ENCODE results near the gene COL23A1.

DNA sequence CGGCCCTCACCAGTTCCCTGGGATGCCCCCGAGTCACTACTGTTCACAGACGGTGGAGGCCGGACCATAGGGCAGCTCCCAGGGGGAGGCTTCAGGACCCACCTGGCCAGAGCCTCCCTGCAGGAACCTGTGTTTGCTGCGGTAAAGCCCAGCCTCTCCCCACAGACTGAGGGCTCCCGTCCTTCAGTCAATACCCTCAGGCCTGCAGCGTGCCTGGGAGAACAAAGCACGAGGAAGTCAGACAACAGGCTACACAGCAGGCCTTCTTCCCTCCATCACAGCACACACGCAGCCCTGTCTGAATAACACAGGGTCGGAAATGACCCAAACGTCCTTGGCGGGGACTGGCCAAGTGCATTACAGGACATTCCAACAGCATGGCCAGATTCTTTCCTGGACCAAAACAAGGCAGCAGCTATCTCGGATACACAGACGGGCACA is 34.4 kb downstream of the COL23A1 start:
- no peak for TF ChIP-seq FOSL2 (IDR thresholded peaks at IDR 0.05)
- no peak for TF ChIP-seq FOSL2 (CRISPR knock-in tag; IDR thresholded peaks at IDR 0.05)
- TF ChIP-seq, protein P1, sequence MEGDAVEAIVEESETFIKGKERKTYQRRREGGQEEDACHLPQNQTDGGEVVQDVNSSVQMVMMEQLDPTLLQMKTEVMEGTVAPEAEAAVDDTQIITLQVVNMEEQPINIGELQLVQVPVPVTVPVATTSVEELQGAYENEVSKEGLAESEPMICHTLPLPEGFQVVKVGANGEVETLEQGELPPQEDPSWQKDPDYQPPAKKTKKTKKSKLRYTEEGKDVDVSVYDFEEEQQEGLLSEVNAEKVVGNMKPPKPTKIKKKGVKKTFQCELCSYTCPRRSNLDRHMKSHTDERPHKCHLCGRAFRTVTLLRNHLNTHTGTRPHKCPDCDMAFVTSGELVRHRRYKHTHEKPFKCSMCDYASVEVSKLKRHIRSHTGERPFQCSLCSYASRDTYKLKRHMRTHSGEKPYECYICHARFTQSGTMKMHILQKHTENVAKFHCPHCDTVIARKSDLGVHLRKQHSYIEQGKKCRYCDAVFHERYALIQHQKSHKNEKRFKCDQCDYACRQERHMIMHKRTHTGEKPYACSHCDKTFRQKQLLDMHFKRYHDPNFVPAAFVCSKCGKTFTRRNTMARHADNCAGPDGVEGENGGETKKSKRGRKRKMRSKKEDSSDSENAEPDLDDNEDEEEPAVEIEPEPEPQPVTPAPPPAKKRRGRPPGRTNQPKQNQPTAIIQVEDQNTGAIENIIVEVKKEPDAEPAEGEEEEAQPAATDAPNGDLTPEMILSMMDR (IDR thresholded peaks at IDR 0.05): no peak
- no peak for TF ChIP-seq RCOR1 (IDR thresholded peaks at IDR 0.05; ENCODE audit: low read depth, low read length)
- no peak for TF ChIP-seq SREBF2 (IDR thresholded peaks at IDR 0.05)
- TF ChIP-seq RFX5 (IDR thresholded peaks at IDR 0.05): no peak
- no peak for TF ChIP-seq CHD2 (IDR thresholded peaks at IDR 0.05; ENCODE audit: low read length, partially characterized antibody)
- TF ChIP-seq, protein P2, sequence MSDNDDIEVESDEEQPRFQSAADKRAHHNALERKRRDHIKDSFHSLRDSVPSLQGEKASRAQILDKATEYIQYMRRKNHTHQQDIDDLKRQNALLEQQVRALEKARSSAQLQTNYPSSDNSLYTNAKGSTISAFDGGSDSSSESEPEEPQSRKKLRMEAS (IDR thresholded peaks at IDR 0.05): no peak
- TF ChIP-seq, protein P3, sequence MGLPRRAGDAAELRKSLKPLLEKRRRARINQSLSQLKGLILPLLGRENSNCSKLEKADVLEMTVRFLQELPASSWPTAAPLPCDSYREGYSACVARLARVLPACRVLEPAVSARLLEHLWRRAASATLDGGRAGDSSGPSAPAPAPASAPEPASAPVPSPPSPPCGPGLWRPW (IDR thresholded peaks at IDR 0.05): no peak

Data from A549 (cell line).